Upper lobe of left lung (tissue), 4 donors: ENCODE measurements around the gene CFAP299.

Source experiments
- CTCF ChIP-seq, 6 experiments: fragments of 450-650 bp in 4 of 6; fragments of 200-600 bp in 2 of 6; sonication (generic) in 2 of 6; IDR thresholded peaks; one replicate each; pipeline ENCODE4 v1.5.1; 2016 to 2019; ENCODE audit warnings: antibody characterized with exemption in 6 of 6
- EP300 ChIP-seq, 4 donors: sonication (generic); formaldehyde crosslinking; IDR thresholded peaks; one replicate each; pipeline ENCODE4 v1.5.1; 2017; ENCODE audit warnings: antibody characterized with exemption in 4 of 4, control low read depth in 2 of 4

GRCh38 chr4:80448056-80448455 lies 112.5 kb downstream of the CFAP299 start:
- no peak for TF ChIP-seq CTCF (IDR thresholded peaks at IDR 0.05)
- no peak for TF ChIP-seq EP300 (IDR thresholded peaks at IDR 0.05)
